ENCODE measurements around the gene TINAGL1. TPM values are rescaled to one million over a fixed set of nuclear protein-coding genes. Genes with fewer than 3 reads are reported as not detected.

Gene TINAGL1
- total RNA-seq, 1 experiment from 2014 or later, result 2.5 TPM

GRCh38 chr1:31576743-31577455 lies 584 bp downstream of the TINAGL1 start:
- Histone ChIP-seq H3K9me3 (ENCODE audit: control insufficient read depth, low read depth, low read length) (no peaks in the 10 kb centered on the region), H2BK15ac (ENCODE audit: low read depth, low read length) (no peak overlapping the region), H3K23me2 (ENCODE audit: insufficient read length, low read depth, low read length, poor library complexity, severe bottlenecking) (no peaks in the 10 kb centered on the region), H3K56ac (ENCODE audit: insufficient read length, low read depth, low read length) (no peak overlapping the region), H3K23ac (ENCODE audit: insufficient read length, low read depth, low read length) (no peak overlapping the region), H3K4me1 (ENCODE audit: insufficient read depth, low read length) (peaks cover 7% of the 10 kb centered on the region; the same call in 1 of the 2 replicates), H2BK20ac (ENCODE audit: low read depth, low read length, poor library complexity, severe bottlenecking) (no peak overlapping the region), H2BK5ac (ENCODE audit: insufficient read length, low read length) (no peak overlapping the region), H3K27me3 (ENCODE audit: insufficient read depth, low read length) (no peaks in the 10 kb centered on the region), H3K4me2 (ENCODE audit: insufficient read depth, insufficient read length, low read length) (peak overlapping the region; percentile 46), H3T11ph (ENCODE audit: low read length) (no peak overlapping the region), H2AFZ (ENCODE audit: low read length) (no peak overlapping the region), H3K14ac (ENCODE audit: insufficient read depth, low read length) (no peak overlapping the region), H4K8ac (replicated peaks; ENCODE audit: insufficient read length, low read depth, low read length) (no peak overlapping the region), H4K91ac (ENCODE audit: insufficient read length, low read depth, low read length) (no peak overlapping the region), H2BK120ac (ENCODE audit: low read depth, low read length, poor library complexity, severe bottlenecking) (no peak overlapping the region), H2BK12ac (ENCODE audit: insufficient read length, low read depth, low read length) (no peak overlapping the region), H3K79me1 (ENCODE audit: insufficient read depth, low read depth, low read length, poor library complexity, severe bottlenecking) (no peaks in the 10 kb centered on the region), H3K27ac (ENCODE audit: insufficient read length, low read depth, low read length) (no peak overlapping the region), H4K20me1 (ENCODE audit: control insufficient read depth, insufficient read depth, insufficient read length) (no peaks in the 10 kb centered on the region), H3K79me2 (ENCODE audit: insufficient read depth, low read length) (no peaks in the 10 kb centered on the region), H3K18ac (ENCODE audit: insufficient read length, low read depth, low read length) (no peak overlapping the region), H3K9ac (ENCODE audit: extremely low read depth, insufficient read length, low read length) (no peak overlapping the region), H3K4ac (ENCODE audit: low read depth, low read length) (no peak overlapping the region), H4K5ac (ENCODE audit: insufficient read length, low read depth, low read length) (no peak overlapping the region), H2AK5ac (ENCODE audit: insufficient read length, low read length) (no peak overlapping the region)
- TF ChIP-seq CTCF (conservative IDR thresholded peaks at IDR 0.05), result no peak
- no peak for DNase-seq
- peak overlapping the region; percentile 30 to 77 for H3K4me3 Mint-ChIP-seq
- H3K27me3 Mint-ChIP-seq (ENCODE audit: low read depth), result peaks cover 7% of the 10 kb centered on the region
- H3K36me3 Mint-ChIP-seq (ENCODE audit: insufficient read depth in 1 of 3, low read depth in 3 of 3), result no peaks in the 10 kb centered on the region
- WGBS (ENCODE audit: extremely low coverage, insufficient read length, low lambda C conversion rate), result no CpG with 5 or more reads among the region's 27 CpGs
- H3K4me1 Mint-ChIP-seq, result peaks cover 23 to 37% of the 10 kb centered on the region in 2 experiments
- no peaks in the 10 kb centered on the region for H3K9me3 Mint-ChIP-seq
- peak overlapping the region in 1 of 3 experiments; percentile 74; a peak in 1 of 7 replicates for H3K27ac Mint-ChIP-seq

Measured in H9 (cell line).